ENCODE data around the gene MYD88. TPM values are rescaled to one million over a fixed set of nuclear protein-coding genes. Genes with fewer than 3 reads are reported as not detected.

MYD88 gene
- total RNA-seq, 2 experiments from 2014 or later, result 29.3 to 31.8 TPM

- Mint-ChIP-seq H3K4me1 (ENCODE audit: low read depth) (peaks cover 5% of the 10 kb centered on the region), H3K9me3 (no peaks in the 10 kb centered on the region), H3K4me3 (no peak overlapping the region), H3K27me3 (no peaks in the 10 kb centered on the region), H3K27ac (peak overlapping the region; percentile 8), H3K36me3 (ENCODE audit: low read depth) (peaks cover 48% of the 10 kb centered on the region)
- TF ChIP-seq CTCF (IDR thresholded peaks at IDR 0.05), result no peak
- ATAC-seq, result no peak
- ChIA-PET CTCF (no interaction called here), POLR2A (interaction anchor here (1.0 kb wide), 1 partner anchor 96 kb away, joined by 3 read pairs; no protein-coding TSS in a partner anchor)
- no peak for DNase-seq
- intact Hi-C loops (cut with micrococcal nuclease), result no loop called here
Measured at GRCh38 chr3:38125305-38126120, 12.9 kb upstream of the MYD88 start.

DNA sequence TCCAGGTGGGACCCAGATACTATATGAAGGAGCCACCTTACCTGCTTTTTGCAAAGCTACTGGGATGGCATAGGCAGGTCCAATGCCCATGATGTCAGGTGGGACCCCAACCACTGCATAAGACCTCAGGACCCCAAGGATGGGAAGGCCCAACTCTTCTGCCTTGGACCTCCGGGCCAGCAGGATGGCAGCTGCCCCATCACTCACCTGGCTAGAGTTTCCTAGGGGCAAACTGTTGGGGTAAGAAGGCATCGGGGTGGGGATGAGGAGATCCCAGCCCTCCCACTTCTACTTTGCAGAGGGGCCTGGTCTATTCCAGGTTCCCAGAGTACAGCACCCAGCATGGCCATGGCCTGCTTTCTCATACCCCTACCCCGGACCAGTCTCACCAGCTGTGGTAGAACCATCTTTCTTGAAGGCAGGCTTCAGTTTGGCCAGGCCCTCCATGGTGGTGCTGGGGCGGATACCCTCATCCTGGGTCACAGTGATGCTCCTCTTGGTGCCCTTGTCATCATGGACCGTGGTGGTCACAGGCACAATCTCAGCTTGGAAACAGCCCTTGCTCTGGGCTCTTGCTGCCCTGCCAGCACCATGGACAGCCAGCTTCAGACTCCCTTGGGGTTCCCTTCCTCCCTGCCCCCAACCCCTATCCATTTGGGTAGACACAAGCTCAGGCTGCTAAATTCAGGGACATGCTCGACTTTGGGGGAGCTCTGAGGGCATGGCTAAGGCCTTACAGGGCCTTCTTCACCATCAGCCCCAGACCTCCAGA, 12.2 kb upstream of the MYD88 start:
- intact Hi-C loops (cut with micrococcal nuclease), result no loop called here
- no peaks in the 10 kb centered on the region for H3K9me3 Mint-ChIP-seq
- POLR2A ChIA-PET, result interaction anchor here (1.0 kb wide), 1 partner anchor 95 kb away, joined by 3 read pairs; no protein-coding TSS in a partner anchor
- TF ChIP-seq CTCF (IDR thresholded peaks at IDR 0.05), result no peak
- no peaks in the 10 kb centered on the region for H3K27me3 Mint-ChIP-seq
- H3K27ac Mint-ChIP-seq, result no peak overlapping the region
- no peak overlapping the region for H3K4me3 Mint-ChIP-seq
- ATAC-seq (no peak), DNase-seq (no peak)
- CTCF ChIA-PET, result interaction anchor here (1.2 kb wide), 1 partner anchor 8 kb away, joined by 6 read pairs; no protein-coding TSS in a partner anchor
- peaks cover 5% of the 10 kb centered on the region for H3K4me1 Mint-ChIP-seq (ENCODE audit: low read depth)
- peaks cover 49% of the 10 kb centered on the region for H3K36me3 Mint-ChIP-seq (ENCODE audit: low read depth)

- ATAC-seq, result peak; percentile 13
- Mint-ChIP-seq H3K4me3 (no peak overlapping the region), H3K4me1 (ENCODE audit: low read depth) (peaks cover 7% of the 10 kb centered on the region), H3K9me3 (no peaks in the 10 kb centered on the region), H3K27ac (peak overlapping the region; percentile 32), H3K36me3 (ENCODE audit: low read depth) (peaks cover 46% of the 10 kb centered on the region), H3K27me3 (no peaks in the 10 kb centered on the region)
- CTCF ChIA-PET, result interaction anchor here (1.5 kb wide), 1 partner anchor 9 kb away, joined by 4 read pairs; no protein-coding TSS in a partner anchor
- DNase-seq, result no peak
- POLR2A ChIA-PET, result interaction anchor here (0.5 to 1.4 kb wide), 3 partner anchors 9 to 84 kb away, joined by 3 read pairs; no protein-coding TSS in a partner anchor
- intact Hi-C loops (cut with micrococcal nuclease), result no loop called here
- TF ChIP-seq CTCF (IDR thresholded peaks at IDR 0.05), result no peak
Measured at GRCh38 chr3:38127611-38128302, 10.7 kb upstream of the MYD88 start.

DNA sequence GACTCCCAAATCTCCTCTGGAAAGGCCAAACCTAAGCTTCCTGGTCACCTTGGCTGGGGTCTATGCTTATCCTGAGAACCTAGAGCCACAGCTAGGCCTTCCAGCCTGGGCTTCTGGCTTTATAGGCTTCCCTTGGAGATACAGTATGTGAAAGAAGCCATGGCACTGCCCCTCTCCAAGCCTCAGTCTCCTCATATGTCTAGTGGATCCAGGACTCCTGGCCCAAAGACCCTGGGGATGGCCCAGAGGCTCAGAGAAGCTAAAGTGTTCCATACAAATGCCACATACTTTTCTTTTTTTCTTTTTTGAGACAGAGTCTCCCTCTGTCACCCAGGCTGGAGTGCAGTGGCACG, 10.2 kb upstream of the MYD88 start:
- Mint-ChIP-seq H3K9me3 (no peaks in the 10 kb centered on the region), H3K4me1 (ENCODE audit: low read depth) (peaks cover 8% of the 10 kb centered on the region), H3K27me3 (no peaks in the 10 kb centered on the region), H3K4me3 (no peak overlapping the region), H3K27ac (no peak overlapping the region), H3K36me3 (ENCODE audit: low read depth) (peaks cover 45% of the 10 kb centered on the region)
- TF ChIP-seq CTCF (IDR thresholded peaks at IDR 0.05), result no peak
- DNase-seq (no peak), ATAC-seq (no peak)
- intact Hi-C loops (cut with micrococcal nuclease), result no loop called here
- ChIA-PET CTCF (interaction anchor here (1.5 kb wide), 1 partner anchor 9 kb away, joined by 4 read pairs; no protein-coding TSS in a partner anchor), POLR2A (interaction anchor here (0.5 to 1.4 kb wide), 3 partner anchors 8 to 83 kb away, joined by 3 to 4 read pairs (median 3); no protein-coding TSS in a partner anchor)
